Suprapubic skin (tissue), 4 donors: ENCODE results near the gene DYRK2. TPM values are rescaled to one million over a fixed set of nuclear protein-coding genes. Genes with fewer than 3 reads are reported as not detected.

Experiments
- DNase-seq, 2 donors: peaks; one replicate each; pipeline ENCODE4 v3.0.0-alpha.2; 2019; ENCODE audit warnings: low spot score in 2 of 2
- H3K27ac ChIP-seq: fragments of 200-600 bp; sonication (generic); one replicate; pipeline ENCODE4 v1.5.1; 2019
- H3K27me3 ChIP-seq: fragments of 200-600 bp; sonication (generic); one replicate; pipeline ENCODE4 v1.5.1; 2019
- H3K36me3 ChIP-seq: fragments of 200-600 bp; sonication (generic); one replicate; pipeline ENCODE4 v1.5.1; 2019
- H3K4me1 ChIP-seq: fragments of 200-600 bp; sonication (generic); one replicate; pipeline ENCODE4 v1.5.1; 2019
- H3K4me3 ChIP-seq: fragments of 200-600 bp; sonication (generic); one replicate; pipeline ENCODE4 v1.5.1; 2019; ENCODE audit warnings: mild to moderate bottlenecking
- H3K9me3 ChIP-seq: fragments of 200-600 bp; sonication (generic); one replicate; pipeline ENCODE4 v1.5.1; 2019
- CTCF ChIP-seq, 2 donors: fragments of 200-600 bp in 1 of 2; fragments of 450-650 bp in 1 of 2; sonication (generic) in 1 of 2; IDR thresholded peaks; one replicate each; pipeline ENCODE4 v1.5.1; 2016 to 2019; ENCODE audit warnings: antibody characterized with exemption in 2 of 2, mild to moderate bottlenecking in 1 of 2, moderate library complexity in 1 of 2
- EP300 ChIP-seq: sonication (generic); formaldehyde crosslinking; IDR thresholded peaks from one replicate; pipeline ENCODE4 v1.6.1; 2017; ENCODE audit warnings: antibody characterized with exemption
- POLR2A ChIP-seq, 2 donors: fragments of 450-650 bp; IDR thresholded peaks; one replicate each; pipeline ENCODE4 v1.6.1; 2017; ENCODE audit warnings: antibody characterized with exemption in 2 of 2, mild to moderate bottlenecking in 2 of 2, moderate library complexity in 2 of 2
- POLR2AphosphoS5 ChIP-seq, 3 donors: sonication (generic); formaldehyde crosslinking; IDR thresholded peaks; one replicate each; pipeline ENCODE4 v1.6.1; 2017; ENCODE audit warnings: antibody characterized with exemption in 3 of 3
- WGBS: methylation state at CpG from one replicate; pipeline ENCODE4 v1.1.5; 2018; 5-methylcytosine and 5-hydroxymethylcytosine counted together
- total RNA-seq, 4 donors: library from RNA; depleted of rRNA; stranded (reverse); fragments of >200 nt; gene quantifications; one replicate each; pipeline ENCODE4 v1.1.0, GENCODE V29; 2016

Gene DYRK2
- total RNA-seq, 4 donors from 2014 or later: 10.4 to 22.3 (median 18.7) TPM

GRCh38 chr12:67640863-67641262 is 7.7 kb upstream of the DYRK2 start:
- Histone ChIP-seq H3K36me3 (no peaks in the 10 kb centered on the region), H3K27me3 (no peaks in the 10 kb centered on the region), H3K4me3 (no peak overlapping the region), H3K4me1 (no peaks in the 10 kb centered on the region), H3K9me3 (no peaks in the 10 kb centered on the region), H3K27ac (no peak overlapping the region)
- DNase-seq: no peak
- WGBS: 73% methylated on average over 2 of the region's 2 CpGs
- TF ChIP-seq CTCF (IDR thresholded peaks at IDR 0.05): no peak
- no peak for TF ChIP-seq POLR2AphosphoS5 (IDR thresholded peaks at IDR 0.05)
- no peak for TF ChIP-seq POLR2A (IDR thresholded peaks at IDR 0.05)
- TF ChIP-seq EP300: no peak

- Histone ChIP-seq H3K27me3 (no peaks in the 10 kb centered on the region), H3K27ac (no peak overlapping the region), H3K4me3 (no peak overlapping the region), H3K9me3 (no peaks in the 10 kb centered on the region), H3K4me1 (peaks cover 13% of the 10 kb centered on the region), H3K36me3 (no peaks in the 10 kb centered on the region)
- DNase-seq: no peak
- 79% methylated on average over 7 of the region's 7 CpGs for WGBS
- no peak for TF ChIP-seq EP300
- no peak for TF ChIP-seq POLR2A (IDR thresholded peaks at IDR 0.05)
- no peak for TF ChIP-seq POLR2AphosphoS5 (IDR thresholded peaks at IDR 0.05)
- TF ChIP-seq CTCF (IDR thresholded peaks at IDR 0.05): no peak
Observed at GRCh38 chr12:67645126-67645525, 3.4 kb upstream of the DYRK2 start.

- Histone ChIP-seq H3K4me3 (no peak overlapping the region), H3K27ac (no peak overlapping the region), H3K36me3 (no peaks in the 10 kb centered on the region), H3K9me3 (no peaks in the 10 kb centered on the region), H3K4me1 (peaks cover 18% of the 10 kb centered on the region), H3K27me3 (no peaks in the 10 kb centered on the region)
- DNase-seq: no peak
- TF ChIP-seq POLR2AphosphoS5 (IDR thresholded peaks at IDR 0.05) (no peak), CTCF (IDR thresholded peaks at IDR 0.05) (no peak), EP300 (no peak), POLR2A (IDR thresholded peaks at IDR 0.05) (no peak)
Observed at GRCh38 chr12:67645601-67646000, 2.9 kb upstream of the DYRK2 start.

- Histone ChIP-seq H3K9me3 (no peaks in the 10 kb centered on the region), H3K27me3 (no peaks in the 10 kb centered on the region), H3K27ac (no peak overlapping the region), H3K4me1 (peaks cover 30% of the 10 kb centered on the region), H3K4me3 (no peak overlapping the region), H3K36me3 (no peaks in the 10 kb centered on the region)
- no peak for TF ChIP-seq EP300
- TF ChIP-seq POLR2AphosphoS5 (IDR thresholded peaks at IDR 0.05): no peak
- TF ChIP-seq POLR2A (IDR thresholded peaks at IDR 0.05): no peak
- no peak for TF ChIP-seq CTCF (IDR thresholded peaks at IDR 0.05)
- no peak for DNase-seq
- 88% methylated on average over 4 of the region's 4 CpGs for WGBS
Observed at GRCh38 chr12:67646775-67647174, 1.8 kb upstream of the DYRK2 start.

DNA sequence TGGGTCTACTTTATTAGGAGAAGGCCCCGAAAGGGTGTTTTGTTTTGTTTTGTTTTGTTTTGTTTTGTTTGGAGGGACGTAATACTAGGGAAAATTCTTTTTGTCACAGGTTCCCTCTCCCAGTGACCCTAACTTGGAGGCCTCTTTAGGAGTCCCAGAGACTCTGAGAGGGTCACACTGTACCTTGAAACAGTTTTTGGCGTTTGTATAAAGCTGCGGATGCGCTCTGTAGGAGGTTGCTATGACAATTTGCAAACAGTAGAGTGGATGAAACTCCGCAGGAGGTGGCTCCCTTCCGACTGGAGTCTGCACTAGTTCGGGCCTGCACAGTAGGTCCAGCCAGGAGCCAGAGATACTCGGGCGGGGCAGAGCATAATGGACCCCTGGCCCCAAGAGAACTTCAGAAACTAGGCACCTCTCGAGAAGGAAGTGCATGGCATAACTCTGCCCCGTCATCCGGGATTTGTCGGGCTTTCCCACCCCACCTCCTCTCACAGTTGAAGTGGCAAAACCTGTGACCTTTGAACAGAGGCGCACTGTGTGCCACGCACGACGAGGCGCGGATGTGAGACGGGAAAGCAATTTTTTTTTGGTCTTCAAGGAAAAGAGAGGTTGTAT is 1.3 kb upstream of the DYRK2 start:
- 38% methylated on average over 21 of the region's 21 CpGs for WGBS
- Histone ChIP-seq H3K4me3 (peak overlapping the region; percentile 100), H3K4me1 (peaks cover 30% of the 10 kb centered on the region), H3K27me3 (no peaks in the 10 kb centered on the region), H3K36me3 (no peaks in the 10 kb centered on the region), H3K9me3 (no peaks in the 10 kb centered on the region), H3K27ac (peak overlapping the region; percentile 97)
- TF ChIP-seq CTCF (IDR thresholded peaks at IDR 0.05) (peak in 1 of 2 donors; percentile 12), EP300 (no peak)
- DNase-seq: no peak
